NCI-H69 (cell line): ENCODE measurements around the gene MLLT10.

ENCODE experiments used
- DNase-seq: peaks from one replicate; lab custom pipeline; 2025; lab: John Stamatoyannopoulos, UW

Gene MLLT10

GRCh38 chr10:21732067-21732772, 198.2 kb downstream of the MLLT10 start:
- DNase-seq: peak; percentile 73

GRCh38 chr10:21733710-21734109, 199.7 kb downstream of the MLLT10 start:
- DNase-seq: peak; percentile 69

GRCh38 chr10:21737106-21737505, 203.1 kb downstream of the MLLT10 start:
- no peak for DNase-seq

- DNase-seq: no peak
Measured at GRCh38 chr10:21740989-21741388, 207.0 kb downstream of the MLLT10 start.

DNA sequence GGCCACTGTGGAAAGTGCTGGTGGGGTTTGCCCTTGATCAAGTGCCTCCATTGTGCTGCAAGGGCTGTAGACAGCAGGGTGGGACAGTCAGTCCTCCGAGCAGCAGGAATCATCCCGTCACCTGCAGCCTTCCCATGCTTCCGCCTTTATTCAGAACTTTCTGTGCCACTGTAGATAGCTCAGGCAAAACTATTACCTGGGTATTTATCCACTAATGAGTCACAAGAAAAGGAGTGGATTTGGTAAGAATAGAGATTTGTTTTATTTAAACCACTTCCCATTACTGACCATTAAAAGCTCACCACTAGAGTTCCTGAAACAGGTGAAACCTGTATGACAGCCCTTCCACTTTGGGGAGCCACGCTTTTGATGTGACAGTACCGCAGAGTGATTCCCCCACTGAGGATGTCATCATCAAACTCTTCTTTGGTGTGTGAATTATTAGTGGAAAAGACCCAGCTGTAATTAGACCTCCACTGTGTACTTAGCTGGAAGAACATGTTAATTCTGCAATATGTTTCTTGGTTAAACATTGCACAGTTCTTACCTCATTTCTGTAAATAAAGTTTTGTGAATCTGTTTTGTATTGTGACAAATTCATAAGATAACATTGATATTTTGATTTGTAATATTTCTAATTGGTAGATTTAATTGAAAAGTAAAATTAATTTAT, 208.8 kb downstream of the MLLT10 start:
- DNase-seq: no peak

- DNase-seq: no peak
Measured at GRCh38 chr10:21744223-21744622, 210.2 kb downstream of the MLLT10 start.

GRCh38 chr10:21746118-21746517, 212.1 kb downstream of the MLLT10 start:
- DNase-seq: no peak

DNA sequence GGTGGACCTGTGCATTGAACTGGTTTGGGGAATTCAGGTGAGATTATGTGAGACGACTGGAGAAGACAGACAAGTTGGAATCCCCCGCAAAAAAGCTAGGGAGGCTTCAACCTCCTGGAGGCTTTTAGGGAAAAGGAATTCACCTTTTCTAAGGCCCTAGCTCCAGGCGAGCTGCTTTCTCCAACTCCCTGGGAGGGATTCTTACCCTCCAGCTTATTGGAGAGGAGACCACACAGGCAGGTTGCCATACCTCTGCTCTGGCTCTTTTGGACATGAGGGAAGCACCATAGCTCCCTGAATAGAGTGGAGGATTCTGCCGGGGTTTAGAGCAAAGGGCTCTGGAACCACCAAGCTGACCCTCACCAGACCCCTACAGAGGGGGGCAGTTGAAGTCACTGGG, 213.8 kb downstream of the MLLT10 start:
- DNase-seq: no peak

GRCh38 chr10:21749788-21750187, 215.8 kb downstream of the MLLT10 start:
- no peak for DNase-seq

- no peak for DNase-seq
Measured at GRCh38 chr10:21750424-21750823, 216.4 kb downstream of the MLLT10 start.

DNA sequence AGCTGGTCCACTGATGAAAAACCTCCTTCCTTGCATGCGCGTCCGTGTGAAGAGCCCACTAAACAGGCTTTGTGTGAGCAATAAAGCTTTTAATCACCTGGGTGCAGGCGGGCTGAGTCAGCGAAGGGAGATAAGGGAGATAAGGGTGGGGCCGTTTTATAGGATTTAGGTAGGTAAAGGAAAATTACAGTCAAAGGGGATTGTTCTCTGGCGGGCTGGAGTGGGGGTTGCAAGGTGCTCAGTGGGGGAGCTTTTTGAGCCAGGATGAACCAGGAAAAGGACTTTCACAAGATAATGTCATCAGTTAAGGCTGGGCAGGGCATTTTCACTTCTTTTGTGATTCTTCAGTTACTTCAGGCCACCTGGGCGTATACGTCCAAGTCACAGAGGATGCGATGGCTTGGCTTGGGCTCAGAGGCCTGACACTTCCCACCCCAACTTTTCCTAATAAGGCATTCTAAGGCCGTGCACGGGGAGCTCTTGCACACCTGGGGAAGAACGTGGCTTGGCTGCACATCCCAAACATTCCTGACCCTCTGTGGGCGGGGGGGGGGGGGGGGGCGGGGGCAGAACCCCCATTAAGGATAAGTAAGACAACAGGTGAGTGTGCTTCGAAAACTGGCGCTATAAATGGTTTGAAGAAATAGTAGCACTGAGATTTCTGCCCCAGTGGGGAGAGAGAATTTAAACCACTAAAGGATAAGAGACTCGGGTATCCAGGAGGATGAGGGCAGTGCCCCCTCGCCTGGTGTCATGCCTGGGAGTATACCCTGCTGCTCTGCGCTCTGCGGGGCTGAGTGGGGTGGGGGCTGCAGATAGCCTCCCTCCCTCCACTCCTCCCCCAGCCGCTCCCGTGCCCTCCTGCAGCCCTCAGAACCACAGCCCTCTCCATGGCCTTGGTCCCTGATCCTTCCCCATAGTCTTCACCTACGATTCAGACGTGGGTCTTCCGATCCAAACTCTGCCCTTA, 217.6 kb downstream of the MLLT10 start:
- no peak for DNase-seq

DNA sequence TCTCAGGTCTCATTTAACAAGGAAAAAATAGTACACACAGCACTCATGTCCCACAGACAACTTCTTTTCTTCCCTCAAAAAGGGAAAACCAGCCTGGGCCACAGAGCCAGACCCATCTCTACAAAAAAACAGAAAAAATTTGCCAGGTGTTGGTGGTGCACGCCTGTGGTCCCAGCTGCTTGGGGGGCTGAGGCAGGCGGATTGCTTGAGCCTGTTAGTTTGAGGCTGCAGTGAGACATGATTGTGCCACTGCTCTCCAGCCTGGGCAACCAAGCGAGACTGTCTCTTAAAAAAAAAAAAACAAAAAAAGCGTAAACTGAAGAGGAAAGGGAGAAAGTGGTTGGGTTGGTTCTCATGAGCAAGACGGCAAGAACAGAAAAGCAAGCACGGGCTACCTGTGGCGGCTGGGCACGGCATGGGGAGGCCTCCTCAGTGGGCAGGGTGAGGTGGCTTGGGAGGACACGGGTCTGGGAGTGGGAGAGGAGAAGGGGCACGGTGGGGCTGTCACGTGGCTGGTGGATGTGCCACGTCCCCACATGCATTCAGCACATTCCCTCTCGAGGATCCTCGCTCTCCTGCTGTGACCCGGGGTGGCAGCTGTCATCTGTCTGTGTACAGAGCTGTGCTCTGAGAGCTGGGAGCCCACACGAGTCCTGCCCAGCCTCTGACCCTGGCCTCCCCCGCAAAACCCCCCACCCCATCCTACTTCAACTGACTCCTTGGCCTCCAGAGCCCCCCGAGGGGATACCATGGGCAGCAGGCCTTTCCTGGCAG, 219.7 kb downstream of the MLLT10 start:
- DNase-seq: no peak

DNA sequence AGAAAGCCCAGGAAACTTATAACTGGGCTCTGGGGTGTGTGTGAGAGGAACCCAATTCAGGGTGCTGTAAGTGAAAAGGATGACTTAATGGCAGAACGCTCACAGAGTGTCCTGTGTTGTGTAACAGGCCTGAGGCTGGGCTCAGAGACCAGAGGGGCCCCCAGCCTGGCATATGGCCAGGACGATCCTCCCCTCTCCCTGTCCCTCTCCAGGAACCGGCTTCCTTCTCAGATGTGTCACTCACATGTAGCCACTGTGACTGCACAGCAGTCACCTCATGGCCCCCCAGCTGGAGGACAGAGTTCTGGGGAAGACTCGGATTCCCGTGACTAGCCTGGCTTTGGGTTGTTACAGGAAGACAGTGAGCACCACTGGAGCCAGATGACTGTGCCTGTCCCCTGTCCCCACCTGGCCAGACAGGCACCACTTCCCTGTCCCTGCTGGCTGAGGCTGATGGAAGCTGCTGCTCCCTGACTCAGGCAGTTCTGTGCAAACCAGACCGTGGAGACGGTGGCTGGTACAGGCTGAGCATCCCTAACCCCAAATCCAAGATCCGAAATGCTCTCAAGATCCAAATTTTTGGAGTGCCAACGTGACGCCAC, 220.5 kb downstream of the MLLT10 start:
- DNase-seq: no peak

DNA sequence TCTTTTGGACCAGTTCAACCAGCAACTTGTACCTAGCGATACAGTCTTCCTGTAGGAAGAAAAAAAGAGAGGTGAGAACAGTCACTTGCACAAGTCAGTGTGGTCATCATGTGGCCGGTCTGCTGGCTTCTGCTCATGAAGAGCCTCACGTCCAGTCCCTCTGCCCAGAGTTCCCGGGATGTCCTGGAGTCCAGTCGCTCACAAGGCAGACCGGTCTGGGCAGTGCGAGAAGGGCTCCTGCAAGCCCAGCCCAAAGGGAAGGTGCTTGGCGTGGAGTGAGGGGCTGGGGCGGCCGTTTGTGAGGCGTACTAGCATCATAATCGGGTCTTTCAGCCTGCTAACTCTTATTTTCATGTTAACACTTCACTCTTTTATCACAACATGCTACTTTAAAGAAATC, 222.7 kb downstream of the MLLT10 start:
- DNase-seq: no peak

DNA sequence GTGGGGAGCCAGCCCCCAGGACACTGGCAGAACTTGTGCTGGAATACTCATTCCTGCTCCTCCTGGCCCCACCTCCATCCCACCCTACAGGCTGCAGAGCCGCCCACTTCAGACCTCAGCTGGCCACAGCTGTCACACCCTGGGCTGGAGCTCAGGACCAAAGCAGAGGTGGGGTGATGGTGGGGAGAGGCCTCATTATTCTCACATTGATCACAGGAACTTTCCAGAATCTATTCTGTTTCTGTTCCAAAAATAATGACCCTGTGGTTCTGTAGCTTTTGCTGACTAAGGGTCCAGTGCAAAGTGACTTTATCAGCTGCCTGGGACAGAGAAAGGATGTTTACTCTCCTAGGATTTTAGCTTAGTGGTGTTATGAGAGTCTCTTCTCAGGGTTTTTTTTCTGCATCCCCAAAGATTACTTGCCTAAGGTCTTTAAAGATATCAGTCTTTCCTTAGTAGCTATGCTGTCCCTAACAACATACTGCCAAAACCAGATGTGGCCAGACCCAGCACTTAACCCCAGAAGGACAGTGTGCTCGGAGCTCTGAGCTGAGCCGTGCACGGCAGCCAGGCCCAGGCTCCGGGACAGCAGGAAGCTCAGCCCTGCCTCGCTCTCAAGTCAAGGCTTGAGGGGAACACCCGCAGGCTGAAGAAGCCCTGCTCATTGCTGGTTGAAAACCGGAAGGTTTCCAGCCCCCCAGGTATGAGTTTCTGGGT, 223.3 kb downstream of the MLLT10 start:
- DNase-seq: no peak

DNA sequence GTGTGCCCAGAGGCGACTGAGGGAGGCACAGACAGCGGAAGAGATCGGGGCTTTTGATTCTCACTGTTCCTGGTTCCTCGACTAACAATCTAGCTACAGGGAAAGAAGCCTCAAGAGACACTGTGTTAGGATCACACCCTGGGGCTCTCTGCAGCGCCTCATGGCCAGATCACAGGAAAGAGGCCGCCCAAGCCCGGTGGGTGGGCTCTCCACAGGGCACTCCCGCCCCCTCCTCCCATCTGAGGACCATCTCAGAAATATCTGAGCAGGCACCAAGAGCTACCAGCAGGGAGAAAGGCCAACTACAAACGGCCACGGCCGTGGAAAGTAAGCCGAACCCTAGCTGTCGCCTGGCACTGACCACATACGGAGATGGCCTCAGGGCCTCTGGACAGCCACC, 224.2 kb downstream of the MLLT10 start:
- DNase-seq: no peak

DNA sequence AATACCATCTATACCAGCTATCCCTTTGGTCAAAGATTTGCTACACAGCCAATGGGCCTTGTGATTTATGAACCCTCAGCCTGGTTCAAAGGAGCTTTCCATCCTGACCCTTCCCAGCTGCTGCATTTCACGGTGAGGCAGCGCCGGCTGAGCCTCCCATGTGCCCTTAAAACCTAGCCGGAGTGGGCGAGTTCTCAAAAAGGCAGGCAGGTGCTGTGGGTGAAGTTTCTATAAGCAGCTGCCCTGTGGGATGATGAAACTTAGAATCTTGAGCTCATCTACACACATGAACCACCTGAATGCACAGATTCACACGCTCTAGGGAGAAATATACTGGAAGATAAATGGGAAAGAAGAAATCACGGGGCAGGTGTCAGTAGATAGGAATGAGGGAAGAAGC, 224.7 kb downstream of the MLLT10 start:
- DNase-seq: no peak

DNA sequence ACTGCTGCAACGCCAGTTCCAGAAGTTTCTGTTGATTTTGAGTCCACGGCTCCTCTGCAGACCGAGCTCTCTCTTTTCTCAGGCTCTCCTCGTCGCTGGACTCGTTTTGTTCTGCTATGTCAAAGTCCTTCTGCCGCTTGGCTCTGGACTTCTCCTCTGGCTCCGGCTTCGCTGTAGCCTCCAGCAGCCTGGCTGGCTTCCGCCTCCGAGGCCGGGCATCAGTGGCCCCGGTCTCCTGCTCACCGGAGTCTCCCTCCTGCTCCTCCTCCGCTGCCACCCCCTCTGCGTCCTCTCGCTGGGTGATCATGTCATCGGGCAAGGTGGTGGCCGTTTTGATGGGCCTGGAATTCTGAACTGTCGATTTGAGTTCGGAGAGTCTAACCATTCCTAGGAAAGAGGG, 225.2 kb downstream of the MLLT10 start:
- no peak for DNase-seq

DNA sequence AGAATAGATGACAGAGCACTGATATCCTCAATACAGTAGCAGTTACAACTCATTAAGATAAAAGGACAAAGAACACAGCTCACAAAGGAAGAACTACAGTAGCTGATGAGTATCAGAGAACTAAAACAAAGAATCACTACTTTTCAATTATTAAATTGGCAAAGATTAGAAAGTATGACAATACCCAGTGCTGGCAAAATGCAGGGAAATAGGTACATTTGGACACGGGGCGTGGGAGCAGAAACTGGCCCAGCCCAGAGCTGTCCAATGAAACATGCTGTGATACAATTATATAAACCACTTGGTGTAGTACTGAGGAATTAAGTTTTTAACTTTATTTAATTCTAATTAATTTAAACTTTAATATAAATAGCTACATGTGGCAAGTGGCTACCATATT, 226.3 kb downstream of the MLLT10 start:
- no peak for DNase-seq

DNA sequence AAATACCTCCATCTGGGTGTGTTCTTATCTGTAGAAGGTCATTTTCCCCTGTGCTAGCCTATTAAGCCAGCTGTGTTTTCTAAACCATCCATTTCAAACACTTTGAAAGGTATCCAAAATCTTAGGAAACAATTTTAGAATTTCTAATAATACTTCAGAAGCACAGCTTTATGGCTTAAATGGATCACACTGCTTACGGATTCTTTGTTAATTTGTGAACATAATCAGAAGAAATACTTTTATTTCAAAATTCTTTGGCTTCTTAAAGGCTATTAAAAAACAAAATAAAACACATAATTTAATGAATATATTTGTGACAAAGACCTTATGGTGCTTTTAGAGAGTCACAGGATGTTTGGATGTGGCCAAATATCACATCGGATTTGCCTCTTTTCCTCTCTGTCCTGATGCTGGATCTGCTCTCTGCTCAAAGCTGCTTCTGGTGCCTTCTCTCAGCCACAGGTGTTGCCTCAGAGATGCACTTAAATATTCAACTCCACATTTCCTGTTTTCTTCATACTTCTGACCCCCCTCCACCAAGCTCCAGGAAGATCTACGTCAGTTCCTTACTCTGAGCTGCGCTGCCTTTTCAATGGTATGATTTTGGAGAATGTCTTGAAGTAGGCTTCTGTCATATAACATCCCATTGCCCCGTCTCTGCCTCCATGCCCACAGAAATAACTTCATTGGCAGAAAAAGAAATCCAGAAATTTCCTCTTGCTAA, 230.6 kb downstream of the MLLT10 start:
- DNase-seq: no peak
